Measurements from ENCODE around the gene SERPINE2.

DNA sequence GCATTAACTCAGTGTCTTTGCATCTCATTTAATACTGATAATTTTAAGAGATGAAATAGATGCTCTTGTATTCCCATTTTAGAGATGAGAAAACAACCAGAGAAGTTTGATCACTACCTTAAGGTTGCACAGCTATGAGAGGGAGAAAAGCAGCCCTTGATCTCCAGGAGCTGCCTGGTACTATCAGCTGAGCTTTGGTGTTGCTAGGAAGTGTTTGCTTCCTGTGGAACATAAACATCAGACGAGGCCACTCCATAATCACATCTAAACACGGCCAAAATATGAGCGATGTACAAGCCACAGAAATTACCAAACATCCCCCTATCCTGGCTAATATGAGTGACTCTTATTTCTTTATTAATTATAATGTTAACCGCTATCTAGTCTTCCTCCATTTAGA, 93.3 kb downstream of the SERPINE2 start:
- TF ChIP-seq CTCF (IDR thresholded peaks at IDR 0.05) = no peak
- TF ChIP-seq POLR2A (IDR thresholded peaks at IDR 0.05) = no peak

Data from heart left ventricle (tissue), 13 donors.